HEK293T (cell line): ENCODE data around the gene FRMD4B.

Experiments
- BHLHE40 ChIP-seq: fragments of 450-650 bp; IDR thresholded peaks from 2 replicates; pipeline ENCODE4 v1.6.1; 2016; ENCODE audit warnings: mild to moderate bottlenecking, moderate library complexity, borderline replicate concordance
- CTBP1 ChIP-seq: fragments of 450-650 bp; IDR thresholded peaks from 2 replicates; pipeline ENCODE4 v1.6.1; 2016; ENCODE audit warnings: borderline replicate concordance
- ELF4 ChIP-seq: fragments of 450-650 bp; IDR thresholded peaks from 2 replicates; pipeline ENCODE4 v1.6.1; 2017; ENCODE audit warnings: antibody characterized with exemption
- FOXA1 ChIP-seq: fragments of 450-650 bp; IDR thresholded peaks from 2 replicates; pipeline ENCODE4 v1.6.1; 2016; ENCODE audit warnings: mild to moderate bottlenecking
- FOXK2 ChIP-seq: fragments of 450-650 bp; IDR thresholded peaks from 2 replicates; pipeline ENCODE4 v1.6.1; 2016; ENCODE audit warnings: mild to moderate bottlenecking
- FOXM1 ChIP-seq: fragments of 450-650 bp; IDR thresholded peaks from 2 replicates; pipeline ENCODE4 v1.6.1; 2017; ENCODE audit warnings: mild to moderate bottlenecking, borderline replicate concordance
- HDGF ChIP-seq: fragments of 450-650 bp; IDR thresholded peaks from 2 replicates; pipeline ENCODE4 v1.6.1; 2017; ENCODE audit warnings: antibody characterized with exemption, borderline replicate concordance
- L3MBTL2 ChIP-seq: fragments of 450-650 bp; conservative IDR thresholded peaks from 2 replicates; pipeline ENCODE4 v1.6.1; 2016; ENCODE audit warnings: mild to moderate bottlenecking
- LEF1 ChIP-seq: fragments of 450-650 bp; IDR thresholded peaks from 2 replicates; pipeline ENCODE4 v1.6.1; 2017; ENCODE audit warnings: mild to moderate bottlenecking, borderline replicate concordance
- SP1 ChIP-seq: fragments of 450-650 bp; IDR thresholded peaks from 2 replicates; pipeline ENCODE4 v1.6.1; 2017
- TARDBP ChIP-seq: fragments of 450-650 bp; IDR thresholded peaks from 2 replicates; pipeline ENCODE4 v1.6.1; 2016
- ZNF384 ChIP-seq: fragments of 450-650 bp; IDR thresholded peaks from 2 replicates; pipeline ENCODE4 v1.6.1; 2016

GRCh38 chr3:69216981-69217380 lies 168.9 kb downstream of the FRMD4B start:
- TF ChIP-seq LEF1: no peak
- TF ChIP-seq BHLHE40: no peak
- TF ChIP-seq FOXA1: no peak
- no peak for TF ChIP-seq FOXM1
- TF ChIP-seq ELF4: no peak
- no peak for TF ChIP-seq SP1
- TF ChIP-seq FOXK2: no peak
- no peak for TF ChIP-seq CTBP1
- TF ChIP-seq HDGF: no peak
- TF ChIP-seq ZNF384: no peak
- TF ChIP-seq L3MBTL2: no peak
- no peak for TF ChIP-seq TARDBP
